Smooth muscle cell (in vitro differentiated cells): Measurements from ENCODE around the gene OR7G2. TPM values are rescaled to one million over a fixed set of nuclear protein-coding genes. Genes with fewer than 3 reads are reported as not detected.

Experiments used
- DNase-seq: peaks from one replicate; lab custom pipeline; 2025; ENCODE audit not compliant: unreplicated experiment; lab: John Stamatoyannopoulos, UW
- H2AFZ ChIP-seq: fragments of 200-600 bp; sonication (generic); 2 replicates; pipeline ENCODE4 v1.6.0; 2016; ENCODE audit warnings: antibody characterized with exemption, low read depth, mild to moderate bottlenecking
- H3F3A ChIP-seq: fragments of 200-600 bp; sonication (generic); 2 replicates; pipeline ENCODE4 v1.6.0; 2017; ENCODE audit warnings: antibody characterized with exemption, low read depth
- H3K27ac ChIP-seq: fragments of 200-600 bp; sonication (generic); 2 replicates; pipeline ENCODE4 v1.5.1; 2016; ENCODE audit warnings: low read depth, mild to moderate bottlenecking
- H3K27me3 ChIP-seq: fragments of 200-600 bp; sonication (generic); 2 replicates; pipeline ENCODE4 v1.6.1; 2016; ENCODE audit warnings: low read depth, mild to moderate bottlenecking
- H3K36me3 ChIP-seq: fragments of 200-600 bp; sonication (generic); 2 replicates; pipeline ENCODE4 v1.5.1; 2016; ENCODE audit warnings: low read depth
- H3K4me1 ChIP-seq: fragments of 200-600 bp; sonication (generic); 2 replicates; pipeline ENCODE4 v1.5.1; 2016; ENCODE audit warnings: low read depth
- H3K4me2 ChIP-seq: fragments of 200-600 bp; sonication (generic); 2 replicates; pipeline ENCODE4 v1.6.0; 2016; ENCODE audit warnings: mild to moderate bottlenecking
- H3K4me3 ChIP-seq: fragments of 200-600 bp; sonication (generic); 2 replicates; pipeline ENCODE4 v1.5.1; 2016; ENCODE audit warnings: mild to moderate bottlenecking
- H3K79me2 ChIP-seq: fragments of 200-600 bp; sonication (generic); 2 replicates; pipeline ENCODE4 v1.6.0; 2016; ENCODE audit warnings: low read depth, mild to moderate bottlenecking
- H3K9ac ChIP-seq: fragments of 200-600 bp; sonication (generic); 2 replicates; pipeline ENCODE4 v1.6.0; 2016; ENCODE audit warnings: low read depth
- H3K9me3 ChIP-seq: fragments of 200-600 bp; sonication (generic); replicated peaks from 2 replicates; pipeline ENCODE4 v1.5.1; 2016; ENCODE audit warnings: low read depth
- H4K20me1 ChIP-seq: fragments of 200-600 bp; sonication (generic); 2 replicates; pipeline ENCODE4 v1.6.0; 2016; ENCODE audit warnings: low read depth
- CTCF ChIP-seq: fragments of 200-600 bp; sonication (generic); IDR thresholded peaks from 2 replicates; pipeline ENCODE4 v1.5.1; 2017; ENCODE audit warnings: borderline replicate concordance, mild to moderate bottlenecking, antibody characterized with exemption; ENCODE audit not compliant: insufficient read depth, poor library complexity, severe bottlenecking
- WGBS: methylation state at CpG from one replicate; pipeline ENCODE4 v1.1.7; 2016; ENCODE audit warnings: low lambda C conversion rate; 5-methylcytosine and 5-hydroxymethylcytosine counted together
- polyA plus RNA-seq: library from polyadenylated mRNA; unstranded; fragments of >200 nt; fragmentation: Nextera tagmentation; extraction: Ambion mirVana; gene quantifications from 2 replicates; pipeline ENCODE4 v1.2.1, GENCODE V29; 2016
- total RNA-seq: library from RNA; depleted of rRNA; stranded (reverse); fragments of >200 nt; gene quantifications from 2 replicates; pipeline ENCODE4 v1.2.3, GENCODE V29; 2014

OR7G2 gene
- total and polyA plus RNA-seq, 2 experiments from 2014 or later, result not detected

- H3K79me2 ChIP-seq, result no peaks in the 10 kb centered on the region
- H3K27me3 ChIP-seq, result no peaks in the 10 kb centered on the region
- WGBS, result 34% methylated on average over 5 of the region's 5 CpGs
- no peaks in the 10 kb centered on the region for H3K36me3 ChIP-seq
- no peak overlapping the region for H3K9ac ChIP-seq
- no peak for DNase-seq
- H3K9me3 ChIP-seq, result no peaks in the 10 kb centered on the region
- H3K4me1 ChIP-seq, result peaks cover 1% of the 10 kb centered on the region
- no peaks in the 10 kb centered on the region for H4K20me1 ChIP-seq
- H3K27ac ChIP-seq, result no peak overlapping the region
- H3F3A ChIP-seq, result peaks cover 2% of the 10 kb centered on the region
- no peak overlapping the region for H2AFZ ChIP-seq
- no peak overlapping the region for H3K4me3 ChIP-seq
- no peak for TF ChIP-seq CTCF
- H3K4me2 ChIP-seq, result no peak overlapping the region
Observed at GRCh38 chr19:9070066-9070465, 37.2 kb downstream of the OR7G2 start.

GRCh38 chr19:9065457-9066014, 41.7 kb downstream of the OR7G2 start:
- Histone ChIP-seq H3K36me3 (no peaks in the 10 kb centered on the region), H4K20me1 (no peaks in the 10 kb centered on the region), H3K4me1 (no peaks in the 10 kb centered on the region)

GRCh38 chr19:9061879-9062278, 45.4 kb downstream of the OR7G2 start:
- WGBS, result 89% methylated on average over 8 of the region's 8 CpGs

More at GRCh38 chr19:9065457-9066014, 41.7 kb downstream of the OR7G2 start:
- H3K4me3 ChIP-seq, result no peak overlapping the region
- no peaks in the 10 kb centered on the region for H3K79me2 ChIP-seq
- H3K9me3 ChIP-seq, result no peaks in the 10 kb centered on the region
- DNase-seq, result no peak
- no peak overlapping the region for H3K9ac ChIP-seq
- TF ChIP-seq CTCF, result no peak
- no peak overlapping the region for H2AFZ ChIP-seq
- WGBS, result 86% methylated on average over 10 of the region's 12 CpGs
- no peak overlapping the region for H3K27ac ChIP-seq
- H3K27me3 ChIP-seq, result no peaks in the 10 kb centered on the region
- H3F3A ChIP-seq, result no peaks in the 10 kb centered on the region
- H3K4me2 ChIP-seq, result no peak overlapping the region

More at GRCh38 chr19:9061879-9062278, 45.4 kb downstream of the OR7G2 start:
- no peak for DNase-seq
- no peak overlapping the region for H3K9ac ChIP-seq
- H3K27ac ChIP-seq, result no peak overlapping the region
- no peaks in the 10 kb centered on the region for H3F3A ChIP-seq
- no peak overlapping the region for H3K4me2 ChIP-seq
- H3K79me2 ChIP-seq, result no peaks in the 10 kb centered on the region
- H3K27me3 ChIP-seq, result no peaks in the 10 kb centered on the region
- H3K4me1 ChIP-seq, result no peaks in the 10 kb centered on the region
- no peaks in the 10 kb centered on the region for H3K9me3 ChIP-seq
- H3K36me3 ChIP-seq, result no peaks in the 10 kb centered on the region
- no peak overlapping the region for H2AFZ ChIP-seq
- no peak for TF ChIP-seq CTCF
- H3K4me3 ChIP-seq, result no peak overlapping the region
- no peaks in the 10 kb centered on the region for H4K20me1 ChIP-seq
